ENCODE data around the gene GOT1. TPM values are rescaled to one million over a fixed set of nuclear protein-coding genes. Genes with fewer than 3 reads are reported as not detected.

Gene GOT1
- total and polyA plus RNA-seq, 10 donors: 9.9 to 23.1 (median 15.5) TPM

DNA sequence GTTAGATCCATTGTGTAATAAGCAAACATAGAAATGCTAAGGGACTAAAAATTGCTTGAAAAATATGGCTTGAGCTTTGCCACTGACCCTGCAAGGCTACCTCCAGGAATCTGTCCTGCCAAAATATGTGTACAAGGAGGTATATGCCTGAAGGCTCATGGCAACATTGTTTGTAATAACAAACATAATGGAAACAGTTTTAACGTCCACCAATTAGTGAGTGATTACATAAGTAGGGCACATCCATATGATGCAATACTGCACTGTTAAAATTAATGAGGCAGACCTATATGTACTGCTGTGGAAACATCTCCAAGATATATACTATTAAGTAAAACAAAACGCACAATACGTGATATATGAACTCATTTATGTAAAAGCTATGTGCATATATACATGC, 13.1 kb upstream of the GOT1 start:
- TF ChIP-seq, protein P1, sequence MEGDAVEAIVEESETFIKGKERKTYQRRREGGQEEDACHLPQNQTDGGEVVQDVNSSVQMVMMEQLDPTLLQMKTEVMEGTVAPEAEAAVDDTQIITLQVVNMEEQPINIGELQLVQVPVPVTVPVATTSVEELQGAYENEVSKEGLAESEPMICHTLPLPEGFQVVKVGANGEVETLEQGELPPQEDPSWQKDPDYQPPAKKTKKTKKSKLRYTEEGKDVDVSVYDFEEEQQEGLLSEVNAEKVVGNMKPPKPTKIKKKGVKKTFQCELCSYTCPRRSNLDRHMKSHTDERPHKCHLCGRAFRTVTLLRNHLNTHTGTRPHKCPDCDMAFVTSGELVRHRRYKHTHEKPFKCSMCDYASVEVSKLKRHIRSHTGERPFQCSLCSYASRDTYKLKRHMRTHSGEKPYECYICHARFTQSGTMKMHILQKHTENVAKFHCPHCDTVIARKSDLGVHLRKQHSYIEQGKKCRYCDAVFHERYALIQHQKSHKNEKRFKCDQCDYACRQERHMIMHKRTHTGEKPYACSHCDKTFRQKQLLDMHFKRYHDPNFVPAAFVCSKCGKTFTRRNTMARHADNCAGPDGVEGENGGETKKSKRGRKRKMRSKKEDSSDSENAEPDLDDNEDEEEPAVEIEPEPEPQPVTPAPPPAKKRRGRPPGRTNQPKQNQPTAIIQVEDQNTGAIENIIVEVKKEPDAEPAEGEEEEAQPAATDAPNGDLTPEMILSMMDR (IDR thresholded peaks at IDR 0.05 in 8 of 11, conservative IDR thresholded peaks at IDR 0.05 in 3 of 11): no peak
- TF ChIP-seq POLR2AphosphoS5 (IDR thresholded peaks at IDR 0.05) (no peak), POLR2A (IDR thresholded peaks at IDR 0.05) (no peak)
- no peaks in the 10 kb centered on the region for H3K36me3 ChIP-seq
- peak overlapping the region in 1 of 8 donors; percentile 68 for H3K27ac ChIP-seq
- H3K4me3 ChIP-seq: no peak overlapping the region
- H3K9me3 ChIP-seq: no peaks in the 10 kb centered on the region
- no peaks in the 10 kb centered on the region for H3K27me3 ChIP-seq (replicated peaks in 1 of 7)
- WGBS, 5 donors: 61 to 85% (median 77%) methylated on average over 3 of the region's 3 CpGs
- no peak for DNase-seq
- intact Hi-C loops (cut with DNase I; ENCODE audit: low total_unique reads): no loop called here
- H3K4me1 ChIP-seq: no peaks in the 10 kb centered on the region

DNA sequence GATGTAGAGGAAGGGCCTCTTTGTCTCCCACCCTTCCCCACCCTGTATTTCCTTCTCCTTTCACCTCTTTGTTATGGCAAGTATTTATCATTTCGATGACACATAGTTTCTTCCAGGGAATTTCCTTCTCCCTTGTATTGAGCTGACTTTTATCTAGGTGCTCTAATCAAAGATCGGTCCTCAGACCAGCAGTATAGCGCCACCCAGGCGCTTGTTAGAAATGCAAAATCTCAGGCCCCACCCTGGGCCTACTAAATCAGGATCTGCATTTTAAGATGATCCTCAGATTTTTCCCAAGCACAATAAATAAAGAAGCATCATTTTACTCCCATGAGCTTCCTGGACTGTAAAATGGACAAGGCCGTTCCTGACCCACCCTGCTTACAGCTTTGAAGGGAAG, 12.0 kb upstream of the GOT1 start:
- intact Hi-C loops (cut with DNase I; ENCODE audit: low total_unique reads): no loop called here
- H3K9me3 ChIP-seq: no peaks in the 10 kb centered on the region
- no peak for DNase-seq
- H3K4me3 ChIP-seq: no peak overlapping the region
- H3K27ac ChIP-seq: no peak overlapping the region
- no peaks in the 10 kb centered on the region for H3K27me3 ChIP-seq (replicated peaks in 1 of 7)
- TF ChIP-seq POLR2A (IDR thresholded peaks at IDR 0.05): no peak
- no peak for TF ChIP-seq POLR2AphosphoS5 (IDR thresholded peaks at IDR 0.05)
- TF ChIP-seq, protein P1 (IDR thresholded peaks at IDR 0.05 in 8 of 11, conservative IDR thresholded peaks at IDR 0.05 in 3 of 11): no peak
- H3K36me3 ChIP-seq: no peaks in the 10 kb centered on the region
- WGBS, 5 donors: 90 to 92% (median 91%) methylated on average over 5 of the region's 5 CpGs
- no peaks in the 10 kb centered on the region for H3K4me1 ChIP-seq

DNA sequence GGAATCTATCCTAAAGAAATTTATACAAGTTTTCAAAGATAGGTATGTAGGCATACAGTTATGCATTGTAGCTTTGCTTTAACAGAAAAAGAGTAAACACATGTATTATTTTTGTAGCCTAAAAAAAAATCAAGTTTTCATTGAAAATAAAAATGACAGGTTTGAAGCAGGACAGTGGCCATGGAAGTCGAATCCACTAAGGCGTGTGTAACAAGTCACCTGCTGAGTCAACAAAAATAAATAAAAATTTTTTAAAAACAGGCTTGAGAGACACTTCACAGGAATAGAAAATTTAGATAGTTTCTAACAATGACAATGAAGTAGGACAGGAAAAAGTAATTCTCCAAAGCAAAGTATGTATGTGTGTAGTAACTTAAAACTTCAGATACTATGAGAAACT, 8.5 kb upstream of the GOT1 start:
- TF ChIP-seq, protein P1 (IDR thresholded peaks at IDR 0.05 in 8 of 11, conservative IDR thresholded peaks at IDR 0.05 in 3 of 11): no peak
- TF ChIP-seq POLR2A (IDR thresholded peaks at IDR 0.05) (no peak), POLR2AphosphoS5 (IDR thresholded peaks at IDR 0.05) (no peak)
- Histone ChIP-seq H3K27ac (no peak overlapping the region), H3K27me3 (replicated peaks in 1 of 7) (no peaks in the 10 kb centered on the region), H3K4me3 (no peak overlapping the region), H3K36me3 (peaks cover 0 to 7% (median 0%) of the 10 kb centered on the region in 6 donors), H3K4me1 (peaks cover 0 to 26% (median 9%) of the 10 kb centered on the region in 6 donors), H3K9me3 (no peaks in the 10 kb centered on the region)
- intact Hi-C loops (cut with DNase I; ENCODE audit: low total_unique reads): loop anchor here (5.0 to 10.0 kb wide), 2 partner anchors 96 to 178 kb away; partner anchors contain the start of gene NKX2-3
- no peak for DNase-seq
- 89 to 95% (median 91%) methylated on average over 2 of the region's 2 CpGs for WGBS, 5 donors

DNA sequence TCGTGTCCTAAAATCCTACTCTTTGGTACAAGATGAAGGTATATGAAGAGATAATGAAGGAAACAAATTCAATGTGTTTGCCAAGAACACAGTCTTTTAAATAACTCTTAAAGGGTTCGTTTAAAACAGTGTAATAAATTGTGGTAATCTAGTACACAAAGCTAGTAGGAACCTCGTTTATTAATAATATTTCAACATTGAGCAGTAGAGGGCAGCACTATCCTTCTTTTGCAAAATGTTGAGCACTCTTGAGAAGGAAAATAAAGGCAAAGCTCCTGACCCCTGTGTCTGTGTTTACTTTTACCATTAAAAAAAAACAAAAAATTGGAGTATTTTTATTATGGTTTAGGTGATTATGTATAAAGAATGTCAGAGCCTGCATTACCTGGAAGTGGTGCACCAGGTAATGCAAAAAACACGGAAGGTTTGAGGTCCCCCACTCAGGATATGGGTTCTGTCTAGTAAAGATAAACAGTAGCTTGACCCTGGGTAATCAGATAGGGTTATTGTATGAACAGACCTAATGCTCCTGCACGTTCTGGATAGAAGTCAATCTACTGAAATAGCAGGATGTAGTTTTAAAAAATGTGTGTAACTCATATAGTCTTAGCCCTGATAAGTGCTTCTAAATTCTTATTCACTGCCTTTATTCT, 5.7 kb upstream of the GOT1 start:
- intact Hi-C loops (cut with DNase I; ENCODE audit: low total_unique reads): loop anchor here (5.0 to 10.0 kb wide), 2 partner anchors 99 to 181 kb away; partner anchors contain the start of gene NKX2-3
- peaks cover 4 to 54% (median 22%) of the 10 kb centered on the region in 6 donors for H3K4me1 ChIP-seq
- no peaks in the 10 kb centered on the region for H3K9me3 ChIP-seq
- no peak for TF ChIP-seq POLR2A (IDR thresholded peaks at IDR 0.05)
- TF ChIP-seq, protein P1 (IDR thresholded peaks at IDR 0.05 in 8 of 11, conservative IDR thresholded peaks at IDR 0.05 in 3 of 11): peak in 10 of 11 experiments; percentile 24 to 63 (median 50)
- no peaks in the 10 kb centered on the region for H3K27me3 ChIP-seq (replicated peaks in 1 of 7)
- no peak for DNase-seq
- no peak overlapping the region for H3K4me3 ChIP-seq
- WGBS, 5 donors: 20 to 30% (median 28%) methylated on average over 5 of the region's 5 CpGs
- H3K27ac ChIP-seq: peak overlapping the region in 6 of 8 donors; percentile 8 to 53 (median 44)
- peaks cover 0 to 10% (median 0%) of the 10 kb centered on the region in 6 donors for H3K36me3 ChIP-seq
